C1 segment of cervical spinal cord (tissue), 14 donors: Measurements from ENCODE around the gene HPN.
"Not testable (repeated sequence)": the region's sequence is repeated elsewhere in the genome, so short reads cannot be mapped to it uniquely, and the experiment has no call there.

ENCODE experiments used
- DNase-seq, 14 donors: peaks; one replicate each; lab custom pipeline; 2025; lab: John Stamatoyannopoulos, UW

HPN gene

GRCh38 chr19:35041548-35042055 is at the start of gene HPN:
Gene HPN, plus strand, starts transcription at chr19:35041721. Its CDS starts 786 bp downstream, at chr19:35042507.
- DNase-seq: no peak

GRCh38 chr19:34992582-34992981 is 48.9 kb upstream of the HPN start:
- DNase-seq: not testable (repeated sequence)

GRCh38 chr19:34994286-34994642 is 47.3 kb upstream of the HPN start:
- no peak for DNase-seq

GRCh38 chr19:34994643-34995541 is 46.6 kb upstream of the HPN start:
- DNase-seq: no peak

- DNase-seq: no peak
Observed at GRCh38 chr19:34995551-34995950, 46.0 kb upstream of the HPN start.

GRCh38 chr19:34997071-34997617 is 44.4 kb upstream of the HPN start:
- no peak for DNase-seq

- DNase-seq: not testable (repeated sequence)
Observed at GRCh38 chr19:34998224-34998623, 43.3 kb upstream of the HPN start.

- no peak for DNase-seq
Observed at GRCh38 chr19:34998777-34999497, 42.6 kb upstream of the HPN start.

GRCh38 chr19:34999498-35000337 is 41.8 kb upstream of the HPN start, which contains the start of gene GRAMD1A:
Gene GRAMD1A, plus strand, starts transcription at chr19:35000323. Its CDS starts 156 bp downstream, at chr19:35000479.
- DNase-seq: peak in 13 of 14 donors; percentile 45 to 87 (median 73)

- no peak for DNase-seq
Observed at GRCh38 chr19:35000338-35000646, 41.2 kb upstream of the HPN start.

- peak in 4 of 14 donors; percentile 32 to 50 (median 38) for DNase-seq
Observed at GRCh38 chr19:35000647-35001501, 40.6 kb upstream of the HPN start.

GRCh38 chr19:35002037-35002535 is 39.4 kb upstream of the HPN start:
- no peak for DNase-seq

GRCh38 chr19:35004517-35005255 is 36.8 kb upstream of the HPN start:
- DNase-seq: no peak

- DNase-seq: no peak
Observed at GRCh38 chr19:35005256-35005977, 36.1 kb upstream of the HPN start.

GRCh38 chr19:35006007-35006341 is 35.5 kb upstream of the HPN start:
- not testable (repeated sequence) for DNase-seq

- no peak for DNase-seq
Observed at GRCh38 chr19:35006342-35006998, 35.1 kb upstream of the HPN start.

GRCh38 chr19:35006999-35007365 is 34.5 kb upstream of the HPN start:
- no peak for DNase-seq

- DNase-seq: not testable (repeated sequence)
Observed at GRCh38 chr19:35007427-35007826, 34.1 kb upstream of the HPN start.
